Keratinocyte (primary cell): ENCODE data around the gene BTG2. TPM values are rescaled to one million over a fixed set of nuclear protein-coding genes. Genes with fewer than 3 reads are reported as not detected.

Experiments used
- DNase-seq: peaks from one replicate; pipeline ENCODE4 v3.0.0-alpha.2; 2011; ENCODE audit warnings: low read depth, missing footprints, low spot score
- FAIRE-seq: peaks from 2 replicates; lab custom pipeline; 2011; peaks lifted over from hg19 to GRCh38; lab: Jason Lieb, UNC
- H2AFZ ChIP-seq: 2 replicates; pipeline ENCODE4 v1.6.0; 2012; ENCODE audit warnings: low read length, control low read depth, inconsistent platforms; ENCODE audit not compliant: control insufficient read depth
- H3K27ac ChIP-seq: 2 replicates; pipeline ENCODE4 v1.5.1; 2011; ENCODE audit warnings: low read length; ENCODE audit not compliant: control insufficient read depth, insufficient read depth
- H3K27me3 ChIP-seq: 3 replicates; pipeline ENCODE4 v1.6.0; 2011; ENCODE audit warnings: low read length; ENCODE audit not compliant: control insufficient read depth, insufficient read depth; ENCODE audit errors: extremely low read depth
- H3K36me3 ChIP-seq, 2 experiments: 2 replicates in 1 of 2; 3 replicates in 1 of 2; pipeline ENCODE4 v1.5.1; 2011; ENCODE audit warnings: low read length in 2 of 2, mild to moderate bottlenecking in 1 of 2; ENCODE audit not compliant: control insufficient read depth in 2 of 2, insufficient read depth in 2 of 2; ENCODE audit errors: extremely low read depth in 1 of 2
- H3K4me1 ChIP-seq: 3 replicates; pipeline ENCODE4 v1.5.1; 2011; ENCODE audit warnings: low read length; ENCODE audit not compliant: control insufficient read depth, insufficient read depth; ENCODE audit errors: extremely low read depth
- H3K4me2 ChIP-seq: 3 replicates; pipeline ENCODE4 v1.6.0; 2011; ENCODE audit warnings: low read depth, low read length; ENCODE audit not compliant: control insufficient read depth, insufficient read depth; ENCODE audit errors: extremely low read depth
- H3K4me3 ChIP-seq, 3 experiments: fragments of 200-600 bp in 1 of 3; sonication (generic) in 1 of 3; 2 replicates in 2 of 3; 3 replicates in 1 of 3; pipeline ENCODE4 v1.5.1; 2011 to 2016; ENCODE audit warnings: low read length in 3 of 3, mild to moderate bottlenecking in 3 of 3, control low read depth in 2 of 3, inconsistent platforms in 1 of 3, low read depth in 1 of 3, mixed read lengths in 1 of 3, mixed run types in 1 of 3, moderate library complexity in 1 of 3; ENCODE audit not compliant: control insufficient read depth in 2 of 3, insufficient read depth in 2 of 3; ENCODE audit errors: extremely low read depth in 1 of 3
- H3K79me2 ChIP-seq: 2 replicates; pipeline ENCODE4 v1.6.0; 2012; ENCODE audit warnings: low read length; ENCODE audit not compliant: control insufficient read depth, insufficient read depth
- H3K9ac ChIP-seq: 3 replicates; pipeline ENCODE4 v1.6.0; 2011; ENCODE audit warnings: low read length; ENCODE audit not compliant: control insufficient read depth, insufficient read depth; ENCODE audit errors: extremely low read depth
- H3K9me1 ChIP-seq: 3 replicates; pipeline ENCODE4 v1.6.0; 2011; ENCODE audit warnings: low read length; ENCODE audit not compliant: control insufficient read depth, insufficient read depth; ENCODE audit errors: extremely low read depth
- H3K9me3 ChIP-seq: 2 replicates; pipeline ENCODE4 v1.5.1; 2012; ENCODE audit warnings: low read depth, low read length; ENCODE audit not compliant: control insufficient read depth
- H4K20me1 ChIP-seq: 3 replicates; pipeline ENCODE4 v1.6.0; 2011; ENCODE audit warnings: low read length; ENCODE audit not compliant: control insufficient read depth, insufficient read depth; ENCODE audit errors: extremely low read depth
- CTCF ChIP-seq, 3 experiments: IDR thresholded peaks in 1 of 3; conservative IDR thresholded peaks in 1 of 3; optimal IDR thresholded peaks in 1 of 3; 2 replicates in 2 of 3; 3 replicates in 1 of 3; pipeline versions ENCODE3 to v1.5.1; 2011; ENCODE audit warnings: low read length in 3 of 3, mild to moderate bottlenecking in 3 of 3, moderate library complexity in 2 of 3, control low read depth in 1 of 3, inconsistent platforms in 1 of 3; ENCODE audit not compliant: insufficient read depth in 2 of 3; ENCODE audit errors: extremely low read depth in 1 of 3
- EZH2 ChIP-seq: IDR thresholded peaks from one replicate; pipeline ENCODE4 v1.6.1; 2012; ENCODE audit warnings: inconsistent platforms, mild to moderate bottlenecking, low read length, moderate library complexity
- dilution Hi-C: fragments of 300-500 bp; cut with MboI; formaldehyde crosslinking; loops from one replicate; pipeline ENCODE4 v1.7.0; 2020; ENCODE audit warnings: low sequenced_read_pairs; ENCODE audit not compliant: extremely low pct_ligation_motif_present
- polyA plus RNA-seq, 5 experiments: library from polyadenylated mRNA; depleted of rRNA in 3 of 5; stranded (reverse) in 3 of 5; stranded (forward) in 1 of 5; unstranded in 1 of 5; fragments of >200 nt; gene quantifications; 1 replicate in 1 of 5; 2 replicates in 3 of 5; 3 replicates in 1 of 5; pipeline versions ENCODE4 v1.2.1 to v1.2.3, GENCODE V29; 2011 to 2012; ENCODE audit warnings: missing spikeins in 2 of 5, low read depth in 1 of 5, low replicate concordance in 1 of 5

BTG2 gene
- polyA plus RNA-seq, 1 donor (not counting 4 experiments of a cell fraction or from before 2014, with no cell fraction given), result 117 TPM

- TF ChIP-seq CTCF (optimal IDR thresholded peaks at IDR 0.05 in 1 of 3, IDR thresholded peaks at IDR 0.05 in 1 of 3, conservative IDR thresholded peaks at IDR 0.05 in 1 of 3; ENCODE audit: extremely low read depth in 1 of 3, insufficient read depth in 2 of 3, low read length in 3 of 3) (no peak), EZH2 (no peak)
- H3K36me3 ChIP-seq, result no peaks in the 10 kb centered on the region
- no peak for DNase-seq
- no peak overlapping the region for H3K27ac ChIP-seq
- H3K4me3 ChIP-seq, result no peak overlapping the region
- H3K27me3 ChIP-seq, result peaks cover 3% of the 10 kb centered on the region
- dilution Hi-C loops, result no loop called here
- H3K9ac ChIP-seq, result no peak overlapping the region
- no peak overlapping the region for H3K4me2 ChIP-seq
- H2AFZ ChIP-seq, result no peak overlapping the region
- no peaks in the 10 kb centered on the region for H3K79me2 ChIP-seq
- no peak for FAIRE-seq
- H4K20me1 ChIP-seq, result no peaks in the 10 kb centered on the region
- peaks cover 25% of the 10 kb centered on the region for H3K4me1 ChIP-seq
- no peaks in the 10 kb centered on the region for H3K9me1 ChIP-seq
- H3K9me3 ChIP-seq, result no peaks in the 10 kb centered on the region
Observed at GRCh38 chr1:203325026-203325417, 19.7 kb downstream of the BTG2 start.

GRCh38 chr1:203325418-203326091 is 20.2 kb downstream of the BTG2 start:
- H3K9me3 ChIP-seq, result no peaks in the 10 kb centered on the region
- dilution Hi-C loops, result no loop called here
- H3K4me3 ChIP-seq, result no peak overlapping the region
- no peak for TF ChIP-seq EZH2
- no peak for TF ChIP-seq CTCF (optimal IDR thresholded peaks at IDR 0.05 in 1 of 3, IDR thresholded peaks at IDR 0.05 in 1 of 3, conservative IDR thresholded peaks at IDR 0.05 in 1 of 3; ENCODE audit: extremely low read depth in 1 of 3, insufficient read depth in 2 of 3, low read length in 3 of 3)
- FAIRE-seq (no peak), DNase-seq (no peak)
- no peak overlapping the region for H3K9ac ChIP-seq
- H2AFZ ChIP-seq, result no peak overlapping the region
- no peaks in the 10 kb centered on the region for H3K9me1 ChIP-seq
- no peaks in the 10 kb centered on the region for H4K20me1 ChIP-seq
- H3K36me3 ChIP-seq, result no peaks in the 10 kb centered on the region
- no peak overlapping the region for H3K27ac ChIP-seq
- peaks cover 21% of the 10 kb centered on the region for H3K4me1 ChIP-seq
- no peaks in the 10 kb centered on the region for H3K79me2 ChIP-seq
- peaks cover 3% of the 10 kb centered on the region for H3K27me3 ChIP-seq
- no peak overlapping the region for H3K4me2 ChIP-seq
